Upper lobe of left lung (tissue), 4 donors: ENCODE measurements around the gene FGF7.

Experiments
- POLR2A ChIP-seq, 4 donors: fragments of 450-650 bp; IDR thresholded peaks; one replicate each; pipeline ENCODE4 v1.5.1; 2016 to 2017; ENCODE audit warnings: antibody characterized with exemption in 4 of 4, mild to moderate bottlenecking in 2 of 4
- POLR2AphosphoS5 ChIP-seq, 2 donors: sonication (generic); formaldehyde crosslinking; IDR thresholded peaks; one replicate each; pipeline ENCODE4 v1.5.1; 2017; ENCODE audit warnings: antibody characterized with exemption in 2 of 2
- TF ChIP-seq, protein P1 (sequence below), 6 experiments: fragments of 450-650 bp in 4 of 6; fragments of 200-600 bp in 2 of 6; sonication (generic) in 2 of 6; IDR thresholded peaks; one replicate each; pipeline ENCODE4 v1.5.1; 2016 to 2019; ENCODE audit warnings: antibody characterized with exemption in 6 of 6

DNA sequence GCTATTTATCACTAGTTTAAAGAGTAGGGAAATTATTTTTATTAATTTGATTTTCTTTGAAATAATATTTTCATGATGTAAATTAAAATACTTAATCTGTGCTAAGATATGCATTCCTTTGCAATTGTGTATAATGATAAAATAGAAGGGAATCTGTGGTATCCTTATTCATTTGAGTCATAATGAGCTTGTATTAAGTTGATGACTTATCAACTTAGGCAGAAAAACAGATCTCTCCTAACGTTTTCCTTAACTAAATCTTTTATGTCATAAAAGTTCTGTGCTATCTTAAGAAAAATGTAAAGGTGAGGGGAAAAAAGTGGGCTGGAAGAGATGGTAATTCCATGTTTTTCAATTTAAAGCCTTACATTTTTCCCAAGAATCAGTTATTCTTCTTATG, 1.9 kb downstream of the FGF7 start:
- TF ChIP-seq, protein P1, sequence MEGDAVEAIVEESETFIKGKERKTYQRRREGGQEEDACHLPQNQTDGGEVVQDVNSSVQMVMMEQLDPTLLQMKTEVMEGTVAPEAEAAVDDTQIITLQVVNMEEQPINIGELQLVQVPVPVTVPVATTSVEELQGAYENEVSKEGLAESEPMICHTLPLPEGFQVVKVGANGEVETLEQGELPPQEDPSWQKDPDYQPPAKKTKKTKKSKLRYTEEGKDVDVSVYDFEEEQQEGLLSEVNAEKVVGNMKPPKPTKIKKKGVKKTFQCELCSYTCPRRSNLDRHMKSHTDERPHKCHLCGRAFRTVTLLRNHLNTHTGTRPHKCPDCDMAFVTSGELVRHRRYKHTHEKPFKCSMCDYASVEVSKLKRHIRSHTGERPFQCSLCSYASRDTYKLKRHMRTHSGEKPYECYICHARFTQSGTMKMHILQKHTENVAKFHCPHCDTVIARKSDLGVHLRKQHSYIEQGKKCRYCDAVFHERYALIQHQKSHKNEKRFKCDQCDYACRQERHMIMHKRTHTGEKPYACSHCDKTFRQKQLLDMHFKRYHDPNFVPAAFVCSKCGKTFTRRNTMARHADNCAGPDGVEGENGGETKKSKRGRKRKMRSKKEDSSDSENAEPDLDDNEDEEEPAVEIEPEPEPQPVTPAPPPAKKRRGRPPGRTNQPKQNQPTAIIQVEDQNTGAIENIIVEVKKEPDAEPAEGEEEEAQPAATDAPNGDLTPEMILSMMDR (IDR thresholded peaks at IDR 0.05) = no peak
- TF ChIP-seq POLR2A (IDR thresholded peaks at IDR 0.05) (no peak), POLR2AphosphoS5 (IDR thresholded peaks at IDR 0.05) (no peak)
